Trophoblast cell (in vitro differentiated cells and primary cell): ENCODE measurements around the gene RNF152.

Experiments
- DNase-seq, 2 donors: peaks; one replicate each; pipeline ENCODE4 v3.0.0-alpha.2; 2016
- H2AFZ ChIP-seq: 2 replicates; pipeline ENCODE4 v1.6.1; 2013; ENCODE audit warnings: low read length, moderate library complexity, mild to moderate bottlenecking; ENCODE audit not compliant: insufficient read depth, poor library complexity
- H2AK5ac ChIP-seq: 2 replicates; pipeline ENCODE4 v1.6.1; 2013; ENCODE audit warnings: mild to moderate bottlenecking, low read length
- H2BK120ac ChIP-seq: 2 replicates; pipeline ENCODE4 v1.6.1; 2013; ENCODE audit warnings: low read length, mild to moderate bottlenecking, moderate library complexity; ENCODE audit not compliant: insufficient read depth, poor library complexity
- H2BK12ac ChIP-seq: 2 replicates; pipeline ENCODE4 v1.6.1; 2013; ENCODE audit warnings: mild to moderate bottlenecking, low read length, moderate library complexity
- H2BK5ac ChIP-seq: 2 replicates; pipeline ENCODE4 v1.6.1; 2013; ENCODE audit warnings: low read length, low read depth, moderate library complexity, mild to moderate bottlenecking; ENCODE audit not compliant: poor library complexity
- H3K14ac ChIP-seq: 2 replicates; pipeline ENCODE4 v1.6.1; 2013; ENCODE audit warnings: mild to moderate bottlenecking, low read length
- H3K18ac ChIP-seq: 2 replicates; pipeline ENCODE4 v1.6.1; 2013; ENCODE audit warnings: mild to moderate bottlenecking, low read length
- H3K23ac ChIP-seq: 2 replicates; pipeline ENCODE4 v1.6.1; 2013; ENCODE audit warnings: low read length
- H3K27ac ChIP-seq: 2 replicates; pipeline ENCODE4 v1.5.1; 2013; ENCODE audit warnings: low read depth, mild to moderate bottlenecking, inconsistent platforms, low read length, moderate library complexity
- H3K27me3 ChIP-seq: 2 replicates; pipeline ENCODE4 v1.6.1; 2013; ENCODE audit warnings: inconsistent platforms, mild to moderate bottlenecking, low read length, moderate library complexity; ENCODE audit not compliant: insufficient read depth
- H3K36me3 ChIP-seq, 2 experiments: 1 replicate in 1 of 2; 2 replicates in 1 of 2; pipeline ENCODE4 v1.6.1; 2013; ENCODE audit warnings: low read length in 2 of 2, mild to moderate bottlenecking in 2 of 2, moderate library complexity in 1 of 2; ENCODE audit not compliant: insufficient read depth in 2 of 2, control insufficient read depth in 1 of 2
- H3K4ac ChIP-seq: 2 replicates; pipeline ENCODE4 v1.6.1; 2013; ENCODE audit warnings: low read depth, mild to moderate bottlenecking, low read length, moderate library complexity
- H3K4me1 ChIP-seq, 2 experiments: 1 replicate in 1 of 2; 2 replicates in 1 of 2; pipeline ENCODE4 v1.6.1; 2013; ENCODE audit warnings: low read length in 2 of 2, mild to moderate bottlenecking in 2 of 2, moderate library complexity in 1 of 2; ENCODE audit not compliant: insufficient read depth in 2 of 2, control insufficient read depth in 1 of 2
- H3K4me2 ChIP-seq: 2 replicates; pipeline ENCODE4 v1.6.1; 2013; ENCODE audit warnings: inconsistent platforms, mild to moderate bottlenecking, low read length, moderate library complexity
- H3K4me3 ChIP-seq: 2 replicates; pipeline ENCODE4 v1.5.1; 2013; ENCODE audit warnings: mild to moderate bottlenecking, low read depth, low read length, inconsistent platforms
- H3K79me1 ChIP-seq: one replicate; pipeline ENCODE4 v1.6.1; 2013; ENCODE audit warnings: low read length
- H3K79me2 ChIP-seq: 2 replicates; pipeline ENCODE4 v1.6.1; 2013; ENCODE audit warnings: low read length, mild to moderate bottlenecking; ENCODE audit not compliant: control insufficient read depth, insufficient read depth, poor library complexity
- H3K9ac ChIP-seq: 2 replicates; pipeline ENCODE4 v1.6.1; 2013; ENCODE audit warnings: mild to moderate bottlenecking, low read length
- H3K9me3 ChIP-seq: 2 replicates; pipeline ENCODE4 v1.6.1; 2013; ENCODE audit warnings: low read depth, mild to moderate bottlenecking, control low read depth, inconsistent platforms, low read length; ENCODE audit not compliant: insufficient read depth
- H4K12ac ChIP-seq: 2 replicates; pipeline ENCODE4 v1.6.1; 2013; ENCODE audit warnings: low read depth, mild to moderate bottlenecking, low read length, moderate library complexity
- H4K8ac ChIP-seq: 2 replicates; pipeline ENCODE4 v1.6.1; 2013; ENCODE audit warnings: low read depth, mild to moderate bottlenecking, low read length, moderate library complexity
- H4K91ac ChIP-seq: one replicate; pipeline ENCODE4 v1.6.1; 2013; ENCODE audit warnings: low read depth, mild to moderate bottlenecking, low read length, moderate library complexity
- WGBS: extraction: QIAGEN DNeasy Blood & Tissue Kit; methylation state at CpG from one replicate; pipeline ENCODE4 v1.1.7; 2013; ENCODE audit warnings: missing lambda C conversion rate; ENCODE audit not compliant: insufficient read length, insufficient coverage; ENCODE audit errors: extremely low coverage; 5-methylcytosine and 5-hydroxymethylcytosine counted together

RNF152 gene

DNA sequence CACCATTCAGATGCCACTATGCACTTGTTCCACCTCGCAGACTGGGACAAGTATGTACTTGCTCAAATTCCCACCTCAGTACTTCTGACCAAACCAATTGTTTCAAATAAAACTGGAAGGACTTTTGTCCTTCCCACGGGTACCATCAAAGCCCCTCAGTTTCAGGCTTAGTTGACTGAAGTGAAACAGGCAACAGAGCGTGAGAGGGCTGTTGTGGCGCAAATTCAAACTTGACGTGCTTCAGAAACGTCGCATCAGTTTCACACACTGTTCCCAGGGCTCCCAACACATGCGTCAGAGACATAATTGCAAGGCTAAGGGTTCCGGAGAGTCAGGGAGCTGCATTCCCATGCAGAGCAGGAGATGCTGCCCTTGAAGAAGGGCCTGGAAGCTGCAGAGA is 33.7 kb downstream of the RNF152 start:
- Histone ChIP-seq H3K4me3 (no peak overlapping the region), H4K12ac (no peak overlapping the region), H3K4me1 (no peaks in the 10 kb centered on the region), H4K8ac (no peak overlapping the region), H2BK120ac (no peak overlapping the region), H2AFZ (no peak overlapping the region), H3K27ac (no peak overlapping the region), H3K27me3 (no peaks in the 10 kb centered on the region), H3K9me3 (peaks cover 2% of the 10 kb centered on the region), H3K4me2 (no peak overlapping the region), H3K14ac (no peak overlapping the region), H3K79me1 (no peaks in the 10 kb centered on the region), H2AK5ac (no peak overlapping the region), H4K91ac (no peak overlapping the region), H3K36me3 (no peaks in the 10 kb centered on the region), H3K79me2 (peaks cover 1% of the 10 kb centered on the region), H2BK12ac (no peak overlapping the region), H3K9ac (no peak overlapping the region), H3K23ac (no peak overlapping the region), H3K4ac (no peak overlapping the region), H2BK5ac (no peak overlapping the region), H3K18ac (no peak overlapping the region)
- no CpG with 5 or more reads among the region's 9 CpGs for WGBS
- no peak for DNase-seq

DNA sequence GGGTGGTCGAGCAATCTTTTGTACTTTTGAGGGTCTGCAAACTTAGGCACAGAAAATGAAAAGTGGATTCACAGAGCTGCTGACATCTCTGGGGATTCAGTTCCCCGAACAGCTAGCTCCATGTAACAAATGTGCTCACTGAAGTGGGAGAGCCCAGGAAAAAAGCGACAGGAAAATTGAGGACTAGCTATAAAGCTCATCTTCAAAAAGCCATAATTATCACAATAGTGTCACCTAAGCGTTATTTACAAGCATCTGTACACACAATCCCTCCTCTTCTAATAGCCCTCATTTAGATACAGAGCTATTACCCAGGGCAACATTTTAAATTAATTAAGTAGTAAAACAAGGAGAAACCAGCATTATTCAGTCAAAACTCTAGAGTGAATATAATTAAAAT is 36.1 kb downstream of the RNF152 start:
- no peak overlapping the region for H3K23ac ChIP-seq
- H4K8ac ChIP-seq: no peak overlapping the region
- H3K4me3 ChIP-seq: no peak overlapping the region
- H3K9me3 ChIP-seq: peaks cover 2% of the 10 kb centered on the region
- H3K18ac ChIP-seq: no peak overlapping the region
- no peak overlapping the region for H2BK12ac ChIP-seq
- no peak overlapping the region for H3K9ac ChIP-seq
- H3K27ac ChIP-seq: no peak overlapping the region
- H4K91ac ChIP-seq: no peak overlapping the region
- H3K27me3 ChIP-seq: no peaks in the 10 kb centered on the region
- no peak for DNase-seq
- no peaks in the 10 kb centered on the region for H3K36me3 ChIP-seq
- H3K79me2 ChIP-seq: peaks cover 1% of the 10 kb centered on the region
- no CpG with 5 or more reads among the region's 4 CpGs for WGBS
- no peak overlapping the region for H2BK5ac ChIP-seq
- H3K4ac ChIP-seq: no peak overlapping the region
- H3K4me2 ChIP-seq: no peak overlapping the region
- H2BK120ac ChIP-seq: no peak overlapping the region
- no peak overlapping the region for H3K14ac ChIP-seq
- no peak overlapping the region for H2AFZ ChIP-seq
- no peak overlapping the region for H2AK5ac ChIP-seq
- no peaks in the 10 kb centered on the region for H3K4me1 ChIP-seq
- H3K79me1 ChIP-seq: no peaks in the 10 kb centered on the region
- H4K12ac ChIP-seq: no peak overlapping the region

DNA sequence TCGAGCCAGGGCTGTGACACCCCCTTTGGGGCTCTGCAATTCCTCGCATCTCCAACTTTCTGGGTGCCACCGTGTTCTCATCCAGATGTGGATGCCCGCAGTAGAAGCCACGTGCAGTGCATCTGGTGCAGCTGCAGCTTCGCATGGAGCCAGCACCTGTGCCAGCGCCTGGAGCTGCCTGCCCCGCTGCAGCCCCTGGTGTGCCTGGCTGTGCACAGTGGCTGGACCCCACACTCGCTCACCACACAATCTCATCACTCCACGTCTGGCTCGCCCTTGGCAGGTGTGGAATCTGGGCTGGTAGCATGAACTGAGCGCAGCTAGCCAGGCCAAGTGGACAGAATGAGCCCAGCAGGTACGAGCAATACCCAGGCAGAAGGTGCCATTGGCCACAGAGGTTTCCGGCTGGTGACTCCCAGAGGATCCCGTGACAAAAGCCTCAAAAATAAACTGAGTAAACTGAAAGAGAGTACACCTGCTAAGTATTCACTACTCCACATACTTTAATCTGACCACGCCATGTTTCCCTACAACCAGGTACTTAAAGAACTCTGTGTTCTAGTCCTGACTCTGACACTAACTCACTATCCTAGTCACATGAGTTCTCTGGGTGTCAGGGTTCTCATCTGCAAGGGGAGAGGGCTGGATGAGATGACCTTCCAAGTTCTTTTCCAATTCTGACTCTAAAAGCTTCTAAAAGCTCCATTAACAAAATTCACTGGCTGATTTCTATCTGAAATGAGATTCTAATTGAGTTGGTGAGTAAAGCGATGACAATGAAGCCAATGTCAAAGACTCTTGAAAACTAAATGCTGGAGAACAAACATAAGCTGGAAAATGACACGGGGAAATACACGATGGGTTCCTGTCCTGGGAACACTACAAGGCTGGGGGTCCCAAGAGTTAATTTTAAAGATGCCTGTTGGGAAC is 37.1 kb downstream of the RNF152 start:
- no peak overlapping the region for H3K9ac ChIP-seq
- no peak overlapping the region for H3K4me2 ChIP-seq
- H2BK12ac ChIP-seq: no peak overlapping the region
- H4K8ac ChIP-seq: no peak overlapping the region
- no peak overlapping the region for H3K23ac ChIP-seq
- H3K9me3 ChIP-seq: peaks cover 3% of the 10 kb centered on the region
- no peaks in the 10 kb centered on the region for H3K4me1 ChIP-seq
- H2AK5ac ChIP-seq: no peak overlapping the region
- no peak overlapping the region for H3K27ac ChIP-seq
- no peaks in the 10 kb centered on the region for H3K27me3 ChIP-seq
- H4K91ac ChIP-seq: no peak overlapping the region
- no peak for DNase-seq
- no peak overlapping the region for H3K4ac ChIP-seq
- no peak overlapping the region for H2BK120ac ChIP-seq
- no peak overlapping the region for H2BK5ac ChIP-seq
- H3K79me2 ChIP-seq: peaks cover 1% of the 10 kb centered on the region
- H3K79me1 ChIP-seq: no peaks in the 10 kb centered on the region
- H2AFZ ChIP-seq: no peak overlapping the region
- H3K14ac ChIP-seq: no peak overlapping the region
- no peaks in the 10 kb centered on the region for H3K36me3 ChIP-seq
- no peak overlapping the region for H4K12ac ChIP-seq
- H3K4me3 ChIP-seq: no peak overlapping the region
- no CpG with 5 or more reads among the region's 19 CpGs for WGBS
- no peak overlapping the region for H3K18ac ChIP-seq

DNA sequence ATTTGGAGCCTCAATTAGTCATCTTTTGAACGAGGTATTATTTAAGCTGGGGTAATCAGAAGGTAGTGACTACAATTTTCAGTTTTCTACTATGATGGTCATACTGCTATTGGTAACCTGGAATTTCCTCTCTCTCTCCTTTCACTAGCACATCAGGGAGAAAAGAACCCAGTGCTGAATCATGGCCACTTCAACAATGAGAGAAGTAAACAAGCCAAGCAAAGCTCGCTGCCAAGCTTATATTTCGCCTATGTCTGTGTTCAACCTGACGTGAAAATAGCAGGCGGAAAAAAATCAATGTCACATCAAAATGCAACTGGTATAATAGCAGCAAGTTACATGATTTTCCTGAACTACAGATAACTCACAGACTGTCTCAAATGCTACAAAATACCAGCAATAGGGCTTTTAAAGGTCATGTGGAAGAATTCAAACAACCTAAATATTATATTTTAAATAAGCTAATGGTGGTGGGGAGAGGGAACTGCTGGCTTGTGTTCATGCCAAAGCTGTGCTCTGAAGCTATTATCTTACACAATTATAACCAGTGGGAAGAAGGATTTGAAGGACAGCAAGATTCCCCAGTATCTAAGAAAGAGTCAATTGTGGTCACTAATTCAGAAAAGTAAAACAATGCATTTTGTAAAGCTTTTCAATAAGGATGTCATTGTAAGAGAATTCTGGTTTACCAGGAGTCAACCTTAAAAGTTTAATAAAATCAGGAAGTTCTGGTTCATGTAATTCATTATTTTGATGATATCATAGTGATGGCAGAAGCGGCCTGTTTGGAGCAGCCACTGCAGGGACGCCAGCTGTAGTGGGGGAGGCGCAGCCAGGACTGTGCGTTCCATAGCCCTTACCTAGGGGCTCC is 38.0 kb downstream of the RNF152 start:
- no peak overlapping the region for H3K27ac ChIP-seq
- no peak overlapping the region for H3K23ac ChIP-seq
- no peak overlapping the region for H3K4me3 ChIP-seq
- H3K9ac ChIP-seq: no peak overlapping the region
- no peaks in the 10 kb centered on the region for H3K36me3 ChIP-seq
- no peak for DNase-seq
- H3K79me2 ChIP-seq: peaks cover 1% of the 10 kb centered on the region
- H4K8ac ChIP-seq: no peak overlapping the region
- no peak overlapping the region for H2BK5ac ChIP-seq
- H3K4me2 ChIP-seq: no peak overlapping the region
- no peaks in the 10 kb centered on the region for H3K79me1 ChIP-seq
- H4K12ac ChIP-seq: no peak overlapping the region
- peaks cover 4% of the 10 kb centered on the region for H3K9me3 ChIP-seq
- no peak overlapping the region for H4K91ac ChIP-seq
- H3K4ac ChIP-seq: no peak overlapping the region
- WGBS: no CpG with 5 or more reads among the region's 9 CpGs
- H2AK5ac ChIP-seq: no peak overlapping the region
- no peak overlapping the region for H2BK12ac ChIP-seq
- H3K4me1 ChIP-seq: no peaks in the 10 kb centered on the region
- H2AFZ ChIP-seq: no peak overlapping the region
- H3K27me3 ChIP-seq: no peaks in the 10 kb centered on the region
- no peak overlapping the region for H2BK120ac ChIP-seq
- H3K14ac ChIP-seq: no peak overlapping the region
- no peak overlapping the region for H3K18ac ChIP-seq
